Activated gamma-delta T cell (primary cell): ENCODE measurements around the gene MEI1.
"Not testable (repeated sequence)": the region's sequence is repeated elsewhere in the genome, so short reads cannot be mapped to it uniquely, and the experiment has no call there.

Source experiments
- DNase-seq: peaks from one replicate; lab custom pipeline; 2025; lab: John Stamatoyannopoulos, UW
- total RNA-seq, 2 donors: gene quantifications; one replicate each; lab custom pipeline; 2026; lab: John Stamatoyannopoulos, UW

Gene MEI1, protein sequence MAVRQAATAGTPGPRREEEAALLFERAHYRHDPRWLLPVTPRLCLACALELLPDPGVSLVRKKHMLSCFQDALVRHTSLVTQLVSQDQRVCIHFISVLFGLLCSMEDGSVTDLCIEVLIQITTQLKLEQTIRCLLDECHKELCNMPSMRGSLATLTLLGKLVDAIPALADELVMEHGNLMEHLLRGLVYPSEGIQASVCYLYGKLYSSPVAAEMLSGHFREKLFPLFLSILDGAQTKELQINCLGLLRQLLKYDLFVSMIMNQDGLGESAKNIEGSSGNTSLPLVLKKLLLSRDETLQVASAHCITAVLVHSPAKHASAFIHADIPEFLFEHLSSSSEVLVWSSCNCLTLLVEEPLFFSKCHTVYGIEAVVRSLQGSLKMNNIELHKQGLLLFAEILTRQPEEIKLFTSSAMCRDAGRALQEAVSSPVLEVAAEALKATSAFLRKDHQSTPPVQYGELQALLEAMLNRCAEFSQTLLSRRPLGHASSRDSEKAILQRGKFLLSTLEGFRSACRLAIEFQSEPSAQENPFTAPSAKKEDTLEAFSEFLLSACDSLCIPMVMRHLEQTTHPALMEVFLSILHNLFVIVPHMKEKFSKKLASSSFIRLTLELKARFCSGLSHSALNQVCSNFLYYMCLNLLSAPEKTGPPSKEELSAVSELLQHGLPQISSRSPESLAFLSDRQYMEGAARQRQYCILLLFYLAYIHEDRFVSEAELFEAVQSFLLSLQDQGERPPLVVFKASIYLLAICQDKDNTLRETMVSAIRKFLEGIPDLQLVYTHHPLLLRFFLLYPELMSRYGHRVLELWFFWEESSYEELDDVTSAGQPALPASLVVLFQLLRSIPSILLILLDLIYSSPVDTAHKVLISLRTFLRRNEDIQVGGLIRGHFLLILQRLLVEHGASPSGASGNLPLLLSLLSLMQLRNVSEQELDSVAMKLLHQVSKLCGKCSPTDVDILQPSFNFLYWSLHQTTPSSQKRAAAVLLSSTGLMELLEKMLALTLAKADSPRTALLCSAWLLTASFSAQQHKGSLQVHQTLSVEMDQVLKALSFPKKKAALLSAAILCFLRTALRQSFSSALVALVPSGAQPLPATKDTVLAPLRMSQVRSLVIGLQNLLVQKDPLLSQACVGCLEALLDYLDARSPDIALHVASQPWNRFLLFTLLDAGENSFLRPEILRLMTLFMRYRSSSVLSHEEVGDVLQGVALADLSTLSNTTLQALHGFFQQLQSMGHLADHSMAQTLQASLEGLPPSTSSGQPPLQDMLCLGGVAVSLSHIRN
- 40.6 to 52.3 reads per million in 2 donors for total RNA-seq

DNA sequence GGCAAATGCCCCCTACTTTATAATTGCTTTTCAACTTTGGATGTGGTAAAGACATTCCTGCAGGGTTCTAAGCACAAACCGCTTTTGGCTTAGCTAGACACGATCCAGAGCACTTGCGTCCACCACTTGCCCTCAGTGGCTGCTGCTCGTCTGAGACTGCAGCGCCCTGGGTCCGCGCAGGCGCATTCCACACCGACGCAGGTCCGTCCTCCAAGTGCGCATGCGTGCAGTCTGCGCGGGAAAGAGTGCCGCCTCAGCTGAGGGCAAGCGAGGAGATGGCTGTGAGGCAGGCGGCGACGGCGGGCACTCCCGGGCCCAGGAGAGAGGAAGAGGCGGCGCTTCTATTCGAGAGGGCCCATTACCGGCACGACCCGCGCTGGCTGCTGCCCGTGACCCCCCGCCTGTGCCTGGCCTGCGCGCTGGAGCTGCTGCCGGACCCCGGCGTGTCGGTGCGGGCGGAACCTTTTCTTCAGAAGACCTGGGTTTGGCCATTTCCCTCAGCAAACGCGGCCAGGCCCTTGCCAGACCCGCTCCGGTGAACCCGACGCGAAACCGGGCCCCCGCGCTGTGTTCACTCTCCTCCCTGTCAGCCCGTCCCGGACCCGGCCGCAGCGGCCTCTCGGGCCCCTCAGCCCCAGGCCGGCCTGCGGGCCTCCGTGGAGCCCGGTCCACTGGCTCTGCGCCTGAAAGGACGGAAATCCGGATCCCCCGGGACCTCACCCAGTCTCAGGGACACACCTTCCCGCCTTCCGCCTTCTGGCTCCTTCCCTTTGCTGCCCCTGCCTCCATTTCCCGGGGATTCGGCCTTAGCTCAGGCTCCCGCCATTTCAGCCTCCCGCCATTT is at the start of gene MEI1:
Gene MEI1 (plus strand): TSS at position 240 of the 844 bp plus-strand sequence. CDS start 36 bp downstream, at position 276.
- peak; percentile 68 for DNase-seq

DNA sequence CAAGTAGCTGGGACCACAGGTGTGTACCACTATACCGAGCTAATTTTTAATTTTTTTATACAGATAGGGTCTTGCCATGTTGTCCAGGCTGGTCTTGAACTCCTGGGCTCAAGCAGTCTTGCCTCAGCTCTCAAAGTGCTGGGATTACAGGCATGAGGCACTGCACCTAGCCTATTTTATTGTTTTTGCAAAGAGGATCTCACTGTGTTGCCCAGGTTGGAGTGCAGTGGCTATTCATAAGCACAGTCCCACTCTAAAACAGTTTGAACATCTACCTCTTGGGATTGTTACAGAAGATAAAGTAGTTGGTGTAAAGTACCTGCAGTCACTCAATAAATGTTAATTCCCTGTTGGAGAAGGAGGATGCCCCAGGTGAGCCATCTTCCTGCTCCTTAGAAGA is 49.1 kb upstream of the MEI1 start:
- no peak for DNase-seq

DNA sequence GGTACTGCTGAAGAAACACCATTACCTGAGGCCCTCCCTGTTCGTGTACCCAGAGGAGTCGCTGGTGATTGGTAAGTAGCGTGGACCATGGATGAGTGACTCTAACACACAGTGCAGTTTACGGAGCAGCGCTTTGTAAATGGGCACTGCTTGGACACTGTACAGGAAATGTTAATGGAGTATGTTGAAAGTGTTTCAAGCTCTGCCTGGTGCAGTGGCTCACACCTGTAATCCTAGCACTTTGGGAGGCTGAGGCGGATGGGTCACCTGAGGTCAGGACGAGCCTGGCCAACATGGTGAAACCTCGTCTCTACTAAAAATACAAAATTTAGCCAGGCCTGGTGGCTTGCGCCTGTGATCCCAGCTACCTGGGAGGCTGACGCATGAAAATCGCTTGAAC is 48.5 kb upstream of the MEI1 start:
- no peak for DNase-seq

DNA sequence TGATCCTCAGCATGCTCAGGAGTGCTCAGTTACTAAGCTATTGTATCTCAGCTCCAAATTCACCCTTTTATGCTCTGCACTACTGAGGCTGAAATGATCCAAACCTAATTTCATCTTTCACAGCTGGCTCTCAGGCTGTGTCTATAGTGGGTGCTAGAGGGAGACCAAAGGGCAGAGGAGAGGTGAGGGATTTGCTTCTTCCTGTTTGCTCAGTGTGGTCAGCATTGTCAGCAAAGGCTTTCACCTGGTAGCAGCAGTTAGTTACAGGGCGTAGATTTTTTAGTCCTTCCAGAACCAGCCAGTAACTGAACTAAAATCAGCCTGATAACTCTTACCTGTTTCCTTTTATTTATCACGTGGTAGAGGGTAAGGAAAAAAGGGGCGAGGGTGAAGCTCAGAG is 45.0 kb upstream of the MEI1 start:
- no peak for DNase-seq

DNA sequence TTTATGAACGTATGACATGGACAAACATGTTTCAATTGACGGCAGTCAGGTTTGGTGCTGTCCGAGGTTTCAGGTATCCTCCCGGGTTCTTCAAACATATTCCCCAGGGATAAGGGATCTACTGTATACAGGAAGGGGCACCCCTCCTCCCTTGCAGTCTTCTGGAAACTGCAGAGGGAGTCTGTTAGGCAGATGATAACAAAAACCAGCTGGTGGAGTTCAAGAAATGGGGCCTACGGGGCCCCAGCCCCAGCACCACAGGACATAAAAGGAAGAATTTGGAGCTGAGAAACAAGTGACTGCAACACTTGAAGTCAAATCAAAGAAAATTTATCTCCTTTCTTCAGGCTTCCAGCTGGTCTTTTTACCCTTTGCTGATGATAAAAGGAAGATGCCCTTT is 42.7 kb upstream of the MEI1 start:
- DNase-seq: no peak

DNA sequence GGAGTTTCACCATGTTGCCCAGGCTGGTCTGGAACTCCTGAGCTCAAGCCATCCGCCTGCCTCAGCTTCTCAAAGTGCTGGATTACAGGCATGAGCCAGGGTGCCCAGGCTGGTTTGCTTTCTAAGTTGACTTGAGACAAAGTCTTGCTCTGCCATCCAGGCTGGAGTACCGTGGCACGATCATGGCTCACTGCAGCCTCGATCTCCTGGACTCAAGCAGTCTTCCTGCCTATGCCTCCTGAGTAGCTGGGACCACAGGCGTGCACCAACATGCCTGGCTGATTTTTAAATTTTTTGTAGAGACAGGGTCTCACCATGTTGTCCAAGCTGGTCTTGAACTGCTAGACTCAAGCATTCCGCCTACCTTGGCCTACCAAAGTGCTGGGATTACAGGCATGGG is 41.6 kb upstream of the MEI1 start:
- no peak for DNase-seq

DNA sequence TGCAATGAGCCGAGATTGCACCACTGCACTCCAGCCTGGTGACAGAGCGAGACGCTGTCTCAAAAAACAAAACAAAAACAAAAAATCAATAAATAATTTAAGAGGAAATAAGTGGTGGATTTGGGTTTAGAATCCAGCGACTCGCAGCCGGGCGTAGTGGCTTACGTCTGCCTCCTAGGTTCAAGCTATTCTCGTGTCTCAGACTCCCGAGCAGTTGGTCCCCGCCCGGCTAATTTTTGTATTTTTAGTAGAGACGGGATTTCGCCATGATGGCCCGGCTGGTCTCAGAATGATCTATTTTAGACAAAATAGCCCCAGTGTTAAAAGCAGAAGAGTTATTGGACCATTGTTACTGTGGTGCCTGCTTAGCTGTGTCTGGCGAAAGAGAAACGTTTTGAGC is 40.4 kb upstream of the MEI1 start:
- DNase-seq: no peak

DNA sequence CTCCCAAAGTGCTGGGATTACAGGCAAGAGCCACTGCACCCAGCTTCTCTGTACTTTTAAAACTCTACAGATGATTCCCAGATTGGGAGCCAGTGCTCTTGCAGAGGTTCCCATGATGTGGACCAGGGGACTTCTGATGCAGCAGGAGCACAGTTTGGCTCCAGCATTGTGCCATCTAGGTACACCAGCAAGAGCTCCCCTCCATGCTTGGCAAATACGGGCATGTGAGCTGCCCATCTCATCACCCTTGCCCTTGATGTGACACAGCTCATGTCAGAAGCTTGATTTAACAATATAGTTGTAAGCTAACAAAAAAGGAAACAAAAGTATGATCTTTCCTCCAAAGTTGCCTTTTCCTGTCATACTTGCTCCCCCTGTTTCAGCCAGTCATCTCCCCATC is 39.4 kb upstream of the MEI1 start:
- no peak for DNase-seq

DNA sequence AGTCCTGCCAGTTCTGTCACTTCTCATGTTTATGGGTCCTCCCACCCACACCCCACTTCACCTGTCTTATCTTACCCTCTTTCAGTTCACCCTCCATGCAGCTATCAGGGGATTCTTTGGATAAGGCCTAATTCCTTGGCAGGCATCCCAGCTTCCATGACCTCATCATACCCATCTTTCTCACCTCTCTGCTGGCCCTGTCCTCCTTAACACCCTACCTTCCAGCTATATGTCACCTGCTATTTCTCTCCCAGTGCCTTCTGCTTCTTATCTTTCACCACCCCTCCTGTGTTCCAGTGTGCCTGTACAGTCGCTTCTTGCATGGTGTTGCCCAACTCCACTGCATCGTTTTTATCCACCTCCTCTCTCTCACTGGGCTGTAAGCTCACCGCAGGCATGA is 38.9 kb upstream of the MEI1 start:
- no peak for DNase-seq

DNA sequence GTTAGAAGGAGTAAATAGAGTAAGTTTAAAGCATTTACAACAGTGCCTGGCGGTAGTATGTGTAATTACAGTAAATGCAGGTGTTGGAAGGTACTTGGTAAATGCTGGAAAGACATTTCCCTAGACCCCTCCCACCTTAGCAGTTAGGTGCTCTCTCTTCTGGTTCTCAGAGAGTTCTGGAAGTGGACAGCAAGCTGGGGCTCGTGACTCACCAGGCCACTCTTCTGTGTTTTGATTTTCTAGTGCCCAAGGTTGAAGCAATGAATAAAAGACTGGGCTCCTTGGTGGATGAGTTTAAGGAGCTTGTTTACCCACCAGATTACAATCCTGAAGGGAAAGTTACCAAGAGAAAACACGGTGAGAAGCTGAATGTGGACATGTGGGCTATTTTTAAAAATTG is 38.2 kb upstream of the MEI1 start:
- no peak for DNase-seq

DNA sequence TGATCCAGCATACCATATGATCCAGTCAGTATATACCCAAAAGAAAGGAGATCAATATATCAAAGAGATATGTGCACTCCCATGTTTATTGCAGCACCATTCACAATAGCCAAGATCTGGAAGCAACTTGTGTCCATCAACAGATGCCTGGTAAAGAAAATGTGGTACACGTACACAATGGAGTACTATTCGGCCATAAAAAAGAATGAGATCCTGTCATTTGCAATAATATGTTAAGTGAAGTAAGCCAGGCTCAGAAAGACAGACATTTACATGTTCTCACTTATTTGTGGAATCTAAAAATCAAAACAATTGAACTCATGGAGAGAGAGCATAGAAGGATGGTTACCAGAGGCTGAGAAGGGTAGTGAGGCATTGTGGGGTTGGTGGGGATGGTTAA is 37.6 kb upstream of the MEI1 start:
- DNase-seq: no peak

DNA sequence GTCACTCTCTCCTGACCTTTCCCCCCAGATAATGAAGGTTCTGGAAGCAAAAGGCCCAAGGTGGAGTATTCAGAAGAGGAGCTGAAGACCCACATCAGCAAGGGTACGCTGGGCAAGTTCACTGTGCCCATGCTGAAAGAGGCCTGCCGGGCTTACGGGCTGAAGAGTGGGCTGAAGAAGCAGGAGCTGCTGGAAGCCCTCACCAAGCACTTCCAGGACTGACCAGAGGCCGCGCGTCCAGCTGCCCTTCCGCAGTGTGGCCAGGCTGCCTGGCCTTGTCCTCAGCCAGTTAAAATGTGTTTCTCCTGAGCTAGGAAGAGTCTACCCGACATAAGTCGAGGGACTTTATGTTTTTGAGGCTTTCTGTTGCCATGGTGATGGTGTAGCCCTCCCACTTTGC is 35.7 kb upstream of the MEI1 start:
- not testable (repeated sequence) for DNase-seq

DNA sequence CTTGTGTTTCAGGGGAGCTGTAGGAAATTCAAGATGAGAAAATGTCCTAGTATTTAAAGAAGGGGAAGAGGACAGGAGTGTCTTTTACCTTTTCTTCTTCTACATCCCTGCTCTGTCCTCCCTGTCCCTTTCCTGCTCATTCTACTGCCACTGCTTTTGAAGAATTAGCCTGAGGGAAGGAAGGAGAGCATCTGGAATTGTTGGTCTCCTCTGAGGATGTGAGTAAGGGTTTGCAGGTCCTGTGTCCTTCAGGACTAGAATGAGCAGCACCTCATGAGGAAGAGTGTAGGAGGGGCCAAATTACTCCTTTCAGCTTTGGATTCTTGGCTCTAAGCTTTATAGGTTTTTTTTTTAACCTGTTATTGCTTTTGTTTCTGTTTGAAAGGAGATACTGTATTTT is 34.8 kb upstream of the MEI1 start:
- no peak for DNase-seq

DNA sequence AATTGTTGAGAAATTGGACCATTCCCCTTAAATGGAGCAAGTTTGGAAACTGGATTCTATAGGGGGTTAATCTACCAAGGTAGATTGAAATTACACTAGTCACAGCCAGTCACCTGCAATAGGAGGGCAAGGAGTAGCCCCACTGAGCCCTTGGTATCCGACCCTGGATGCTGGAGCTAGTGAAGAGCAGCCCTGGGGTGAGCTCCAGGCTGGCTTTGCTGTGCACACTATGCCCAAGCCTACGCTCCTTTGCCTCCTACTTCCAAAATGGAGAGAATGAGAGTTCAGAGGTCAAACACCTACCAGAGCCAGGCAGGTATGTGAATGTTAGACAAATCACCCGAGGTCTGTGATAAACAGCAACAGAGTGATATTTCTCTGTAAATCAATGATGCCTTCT is 34.4 kb upstream of the MEI1 start:
- DNase-seq: no peak

DNA sequence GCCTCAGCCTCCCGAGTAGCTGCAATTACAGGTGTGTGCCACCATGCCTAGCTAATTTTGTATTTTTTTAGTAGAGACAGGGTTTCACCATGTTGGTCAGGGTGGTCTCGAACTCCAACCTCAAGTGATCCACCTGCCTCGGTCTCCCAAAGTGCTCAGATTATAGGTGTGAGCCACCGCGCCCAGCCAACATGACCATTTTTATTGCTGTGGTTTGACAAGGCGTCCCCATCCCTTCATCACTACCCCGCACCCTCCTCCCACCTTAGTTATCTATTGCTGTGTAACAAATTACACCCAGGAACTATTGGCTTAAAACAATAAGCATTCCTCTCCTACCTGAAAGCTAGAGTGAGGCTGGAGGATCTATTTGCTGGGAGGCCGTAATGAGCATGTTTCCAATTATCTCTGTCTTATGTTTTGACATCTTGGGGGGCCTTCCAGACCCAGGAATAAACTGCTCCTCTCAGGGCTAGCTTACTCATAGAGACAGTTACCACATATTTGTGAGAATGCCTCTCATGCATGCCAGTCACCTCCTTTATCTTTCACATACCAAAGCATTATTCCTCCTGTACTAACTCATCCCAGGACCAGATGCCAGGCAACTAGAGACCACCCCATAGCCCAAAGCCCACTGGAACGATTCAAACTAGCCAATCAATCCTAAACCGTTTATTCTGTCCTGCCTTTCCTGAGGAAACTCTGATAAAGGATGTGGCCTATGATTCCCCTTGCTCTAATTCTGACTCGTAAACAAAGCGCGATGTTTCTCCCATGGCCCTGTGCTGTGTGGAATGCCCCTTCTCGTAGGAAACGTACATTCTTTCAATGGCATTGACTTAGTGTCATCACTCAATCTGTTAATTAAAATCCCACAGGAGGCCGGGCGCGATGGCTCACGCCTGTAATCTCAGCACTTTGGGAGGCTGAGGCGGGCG is 30.1 kb upstream of the MEI1 start:
- no peak for DNase-seq

DNA sequence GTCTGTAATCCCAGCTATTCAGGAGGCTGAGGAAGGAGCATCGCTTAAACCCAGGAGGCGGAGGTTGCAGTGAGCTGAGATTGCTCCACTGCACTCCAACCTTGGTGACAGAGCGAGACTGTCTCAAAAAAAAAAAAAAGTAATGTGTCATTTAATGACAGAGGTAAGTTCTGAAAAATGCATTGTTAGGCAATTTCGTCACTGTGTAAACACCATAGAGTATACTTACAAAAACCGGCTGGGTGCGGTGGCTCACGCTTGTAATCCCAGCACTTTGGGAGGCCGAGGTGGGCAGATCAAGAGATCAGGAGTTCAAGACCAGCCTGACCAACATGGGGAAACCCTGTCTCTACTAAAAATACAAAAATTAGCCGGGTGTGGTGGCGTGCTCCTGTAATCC is 27.2 kb upstream of the MEI1 start:
- not testable (repeated sequence) for DNase-seq

DNA sequence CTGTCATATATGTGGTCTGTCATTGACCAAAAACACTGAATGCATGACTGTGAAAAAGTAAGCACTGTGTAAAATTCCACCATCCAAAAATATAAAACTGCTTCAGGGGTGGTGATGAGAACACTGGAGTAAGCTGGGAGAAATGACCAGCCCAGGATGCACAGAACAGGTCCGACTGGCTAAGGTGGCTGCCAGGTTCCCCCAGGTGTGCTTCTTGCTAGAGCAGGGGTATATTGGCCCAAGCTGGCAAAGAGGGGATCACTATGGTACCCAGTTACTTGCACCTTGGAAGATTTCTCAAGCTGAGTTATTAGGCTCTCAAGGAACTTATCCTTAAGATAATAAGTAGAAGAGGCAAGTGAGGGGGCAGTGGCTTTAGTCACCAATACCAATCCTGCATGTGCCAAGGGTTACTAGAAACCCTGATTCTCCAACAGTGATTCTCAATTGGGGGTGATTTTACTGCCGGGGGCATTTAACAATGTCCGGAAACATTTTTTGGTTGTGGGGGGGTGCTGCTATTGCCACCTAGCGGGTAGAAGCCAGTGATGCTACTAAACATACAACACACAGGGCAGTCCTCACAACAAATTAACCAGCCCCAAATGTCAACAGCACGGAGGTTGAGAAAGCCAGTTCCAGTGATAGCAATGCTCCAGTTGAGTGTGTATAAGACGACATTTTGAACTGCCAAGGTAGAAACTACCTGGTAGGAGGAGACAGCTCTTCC is 26.4 kb upstream of the MEI1 start:
- no peak for DNase-seq

DNA sequence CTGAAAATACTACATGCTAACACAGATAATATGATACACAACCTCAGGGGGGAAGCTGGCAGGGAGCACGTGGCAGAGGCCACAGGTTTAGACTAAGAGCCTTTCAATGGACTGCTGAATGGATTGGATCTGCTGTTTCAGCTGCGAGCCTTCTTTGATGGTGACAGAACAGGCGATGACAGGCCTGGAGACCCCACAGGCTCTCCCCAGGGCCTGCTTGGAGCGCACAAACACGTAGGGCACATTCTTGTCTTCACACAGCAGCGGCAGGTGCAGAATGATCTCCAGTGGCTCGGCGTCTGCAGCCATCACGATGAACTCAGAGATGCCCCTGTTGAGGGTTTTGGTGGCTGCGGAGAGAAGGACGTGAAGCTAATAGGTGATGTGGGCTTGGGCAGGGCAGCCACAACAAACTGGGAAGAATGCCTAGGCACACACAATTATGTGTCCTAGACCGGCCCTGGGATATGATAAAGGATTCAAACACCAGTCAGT is 24.4 kb upstream of the MEI1 start:
- DNase-seq: no peak

DNA sequence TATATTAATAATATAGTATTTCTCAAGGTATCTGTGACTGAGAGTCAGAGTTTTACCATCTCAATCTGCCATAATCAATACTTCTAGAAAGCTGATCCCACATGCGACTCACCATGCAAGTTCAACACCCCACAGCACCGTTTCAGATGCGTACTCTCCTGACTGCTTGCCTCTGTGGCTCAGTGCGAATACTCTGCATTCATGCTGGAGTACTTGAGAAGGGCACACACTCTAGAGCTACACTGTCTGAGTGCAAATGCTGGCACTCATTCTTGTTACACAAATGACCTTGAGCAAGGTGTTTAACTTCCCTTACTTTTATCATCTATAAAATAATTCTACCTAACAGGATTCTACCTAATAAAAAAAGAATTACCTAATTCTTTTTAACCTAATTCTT is 23.2 kb upstream of the MEI1 start:
- DNase-seq: no peak
